GM10248 (cell line): Measurements from ENCODE around the gene IQSEC2.

Experiments used
- CTCF ChIA-PET: fragments of 300-600 bp; sonication (Branson Sonifier 250); formaldehyde crosslinking; extraction: SDS; loops from one replicate; lab custom pipeline; 2021; ENCODE audit warnings: antibody characterized with exemption; lab: Yijun Ruan, JAX
- POLR2A ChIA-PET: fragments of 350-650 bp; sonication (Branson Sonifier 250); formaldehyde crosslinking; extraction: SDS; loops from one replicate; lab custom pipeline; 2020; ENCODE audit warnings: antibody characterized with exemption; lab: Yijun Ruan, JAX
- DNase-seq: peaks from one replicate; pipeline ENCODE4 v3.0.0; 2012; ENCODE audit errors: extremely low spot score
- TF ChIP-seq, protein P1 (sequence below): IDR thresholded peaks from 2 replicates; pipeline ENCODE4 v1.5.1; 2012; ENCODE audit warnings: mild to moderate bottlenecking, low read depth; ENCODE audit errors: extremely low read depth, missing control alignments, control extremely low read depth

Gene IQSEC2

DNA sequence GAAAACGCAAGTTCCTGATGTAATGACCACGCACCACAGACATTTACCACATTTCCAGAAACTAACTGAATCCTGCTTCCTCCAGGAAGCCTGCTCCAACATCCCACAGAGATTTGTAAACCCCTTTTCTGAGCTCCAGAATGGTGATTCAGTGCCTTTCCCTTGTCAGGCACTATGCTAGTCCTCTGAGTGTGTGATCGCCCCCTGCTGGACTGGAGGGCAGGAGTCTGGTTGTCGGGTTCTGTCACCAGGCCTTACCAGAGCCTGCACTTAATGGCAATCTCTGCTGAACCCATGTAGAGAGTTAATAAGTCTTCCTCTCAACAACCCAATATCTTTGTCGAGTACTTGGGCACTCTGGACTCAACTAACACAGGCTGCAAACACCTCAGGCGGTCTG lies 41.9 kb downstream of the IQSEC2 start:
- TF ChIP-seq, protein P1, sequence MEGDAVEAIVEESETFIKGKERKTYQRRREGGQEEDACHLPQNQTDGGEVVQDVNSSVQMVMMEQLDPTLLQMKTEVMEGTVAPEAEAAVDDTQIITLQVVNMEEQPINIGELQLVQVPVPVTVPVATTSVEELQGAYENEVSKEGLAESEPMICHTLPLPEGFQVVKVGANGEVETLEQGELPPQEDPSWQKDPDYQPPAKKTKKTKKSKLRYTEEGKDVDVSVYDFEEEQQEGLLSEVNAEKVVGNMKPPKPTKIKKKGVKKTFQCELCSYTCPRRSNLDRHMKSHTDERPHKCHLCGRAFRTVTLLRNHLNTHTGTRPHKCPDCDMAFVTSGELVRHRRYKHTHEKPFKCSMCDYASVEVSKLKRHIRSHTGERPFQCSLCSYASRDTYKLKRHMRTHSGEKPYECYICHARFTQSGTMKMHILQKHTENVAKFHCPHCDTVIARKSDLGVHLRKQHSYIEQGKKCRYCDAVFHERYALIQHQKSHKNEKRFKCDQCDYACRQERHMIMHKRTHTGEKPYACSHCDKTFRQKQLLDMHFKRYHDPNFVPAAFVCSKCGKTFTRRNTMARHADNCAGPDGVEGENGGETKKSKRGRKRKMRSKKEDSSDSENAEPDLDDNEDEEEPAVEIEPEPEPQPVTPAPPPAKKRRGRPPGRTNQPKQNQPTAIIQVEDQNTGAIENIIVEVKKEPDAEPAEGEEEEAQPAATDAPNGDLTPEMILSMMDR = no peak
- peak; percentile 38 for DNase-seq
- POLR2A ChIA-PET = no interaction called here
- CTCF ChIA-PET = interaction anchor here (1.5 kb wide), 1 partner anchor 17 kb away, joined by 4 read pairs; no protein-coding TSS in a partner anchor

DNA sequence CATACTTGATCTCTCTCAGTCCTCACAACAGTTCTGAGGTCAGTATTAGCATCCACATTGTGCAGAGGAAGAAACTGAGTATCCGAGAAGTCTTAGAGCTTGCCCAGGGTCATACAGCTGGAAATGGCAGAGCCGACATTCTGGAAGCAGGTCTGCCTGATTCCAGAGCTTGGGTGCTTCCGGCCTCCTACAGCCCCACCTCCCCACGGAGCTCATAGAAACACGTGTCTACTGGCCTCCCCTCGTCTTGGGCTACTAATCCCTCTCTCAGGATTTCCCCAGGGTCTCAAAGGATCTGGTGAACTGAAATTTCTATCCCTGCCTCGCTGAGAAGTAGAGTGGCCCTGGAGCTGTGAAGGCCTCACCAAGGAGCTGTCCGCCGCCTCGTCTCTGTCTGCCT lies 44.3 kb downstream of the IQSEC2 start:
- TF ChIP-seq, protein P1 = no peak
- DNase-seq = no peak
- ChIA-PET POLR2A (no interaction called here), CTCF (interaction anchor here (1.8 kb wide), 1 partner anchor 16 kb away, joined by 4 read pairs; no protein-coding TSS in a partner anchor)

DNA sequence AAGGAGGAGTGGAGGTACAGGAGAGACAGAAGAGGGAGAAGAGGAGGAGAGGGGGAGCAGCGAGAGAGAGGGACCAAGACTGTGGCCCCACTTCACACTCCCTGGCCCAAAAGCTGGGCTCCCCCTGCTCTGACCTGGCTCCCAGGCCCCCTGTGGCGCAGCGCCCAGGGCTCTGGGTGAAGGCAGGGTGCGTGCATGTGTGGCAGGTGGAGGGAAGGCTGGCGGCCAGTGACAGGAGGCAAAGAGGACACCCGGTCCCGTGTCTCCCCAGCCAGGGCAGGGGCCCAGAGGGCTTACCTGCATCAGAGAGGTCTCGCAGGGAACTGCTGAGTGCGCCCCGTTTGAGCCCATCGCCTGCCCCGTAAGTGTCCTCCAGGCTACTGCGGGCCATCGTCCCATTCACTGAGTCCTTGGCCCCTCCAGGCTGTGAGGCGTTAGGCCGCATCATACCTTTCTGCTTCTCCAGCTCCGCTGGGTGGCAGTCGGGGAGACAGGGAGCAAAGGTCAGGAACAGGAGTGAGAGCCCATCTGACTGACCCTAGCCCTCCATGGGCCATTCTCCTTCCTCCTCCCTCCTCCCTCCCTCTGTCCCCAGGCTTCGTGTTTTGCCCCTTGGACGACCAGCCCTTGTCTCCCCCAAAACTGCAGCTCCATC lies 45.2 kb downstream of the IQSEC2 start:
- no peak for DNase-seq
- CTCF ChIA-PET = interaction anchor here (1.8 kb wide), 1 partner anchor 17 kb away, joined by 4 read pairs; no protein-coding TSS in a partner anchor
- POLR2A ChIA-PET = no interaction called here
- TF ChIP-seq, protein P1 = no peak

DNA sequence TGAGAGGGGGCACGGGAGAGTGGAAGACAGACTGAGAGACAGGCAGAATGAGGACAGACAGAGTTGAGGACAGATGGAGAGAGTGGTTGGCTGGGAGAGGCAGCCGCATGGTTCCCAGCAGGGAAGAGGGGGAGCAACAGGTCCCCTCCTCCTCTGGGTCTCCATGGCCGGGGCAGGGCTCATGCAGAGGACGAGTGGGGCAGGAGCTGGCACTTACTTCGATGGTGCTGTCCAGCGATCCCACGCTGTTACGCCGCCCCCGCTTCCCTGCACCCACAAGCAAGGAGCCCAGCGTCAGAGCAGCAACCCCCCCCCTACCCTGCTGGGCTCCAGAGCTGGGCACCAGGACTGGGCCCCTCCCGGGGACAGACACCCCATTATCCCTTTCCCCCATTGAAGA lies 45.8 kb downstream of the IQSEC2 start:
- CTCF ChIA-PET = interaction anchor here (0.9 to 1.8 kb wide), 2 partner anchors 9 to 17 kb away, joined by 3 to 4 read pairs; no protein-coding TSS in a partner anchor
- TF ChIP-seq, protein P1 = no peak
- POLR2A ChIA-PET = no interaction called here
- DNase-seq = no peak

DNA sequence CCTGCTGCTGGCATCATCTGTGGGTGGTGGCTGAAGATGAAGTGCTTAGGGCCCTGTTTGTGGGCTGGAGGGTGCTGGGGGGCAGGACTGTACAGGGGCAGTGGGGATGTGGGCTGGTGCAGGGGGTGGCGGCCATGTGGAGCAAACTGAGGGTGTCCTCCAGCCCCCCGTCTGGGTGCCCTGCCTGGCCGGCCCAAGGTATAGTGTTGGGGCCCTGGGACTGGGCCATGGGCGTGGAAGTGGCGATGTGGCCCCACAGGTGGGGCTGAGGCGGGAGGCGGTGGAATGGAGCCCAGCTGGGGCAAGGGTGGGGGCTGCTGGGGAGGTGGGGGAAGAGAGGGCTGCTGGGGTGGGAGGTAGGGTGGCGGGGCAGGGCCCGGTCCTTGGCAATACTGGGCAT lies 46.9 kb downstream of the IQSEC2 start:
- POLR2A ChIA-PET = no interaction called here
- CTCF ChIA-PET = interaction anchor here (0.9 kb wide), 1 partner anchor 10 kb away, joined by 3 read pairs; no protein-coding TSS in a partner anchor
- TF ChIP-seq, protein P1 = no peak
- no peak for DNase-seq

DNA sequence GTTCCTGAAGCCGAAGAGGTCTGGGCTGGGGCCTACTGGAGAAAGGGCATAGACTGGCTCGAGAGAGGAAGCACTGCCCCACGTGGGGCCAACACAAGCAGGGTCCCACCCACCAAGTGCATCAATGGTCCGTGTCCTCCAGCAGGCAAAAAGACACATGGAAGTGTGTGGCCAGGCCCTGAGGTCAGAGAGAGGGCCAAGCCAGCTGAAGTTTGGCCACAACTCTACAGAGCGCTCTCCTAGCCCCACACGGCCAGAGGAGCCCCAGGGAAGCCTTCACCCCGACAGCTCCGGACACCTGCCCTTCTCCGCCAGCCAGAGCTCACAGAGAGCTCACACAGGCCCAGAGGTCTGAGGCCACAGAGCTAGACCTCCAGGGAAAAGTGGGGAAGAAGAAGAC lies 47.8 kb downstream of the IQSEC2 start:
- POLR2A ChIA-PET = no interaction called here
- DNase-seq = no peak
- TF ChIP-seq, protein P1 = no peak
- CTCF ChIA-PET = no interaction called here

DNA sequence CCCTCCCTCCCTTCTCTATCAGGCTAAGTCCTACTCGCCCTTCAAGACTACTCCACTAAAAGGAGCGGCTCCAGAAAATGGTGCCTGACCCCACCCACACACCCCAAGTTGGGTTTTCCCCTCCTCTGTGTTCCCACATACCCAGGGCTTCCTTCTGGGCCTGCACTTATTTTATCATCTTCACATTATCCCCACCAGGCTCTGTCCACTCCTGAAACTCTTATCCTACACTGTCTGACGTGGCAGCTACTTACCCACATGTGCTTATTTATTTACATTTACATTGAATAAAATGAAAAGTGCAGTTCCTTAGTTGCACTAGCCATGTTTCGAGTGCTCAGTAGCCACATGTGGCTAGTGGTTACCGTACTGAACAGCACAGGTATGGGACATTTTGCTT lies 51.3 kb downstream of the IQSEC2 start:
- ChIA-PET CTCF (no interaction called here), POLR2A (no interaction called here)

More for the DNA sequence above, 51.3 kb downstream of the IQSEC2 start:
- no peak for DNase-seq
- TF ChIP-seq, protein P1 = no peak
